ENCODE results near the gene ZNF681.
"Not testable (repeated sequence)": the region's sequence is repeated elsewhere in the genome, so short reads cannot be mapped to it uniquely, and the experiment has no call there.

The ZNF681 gene

GRCh38 chr19:23764781-23765180 lies 6.1 kb upstream of the ZNF681 start:
- Mint-ChIP-seq H3K27ac (peak overlapping the region in 1 of 3 experiments; percentile 76), H3K27me3 (ENCODE audit: low read depth) (no peaks in the 10 kb centered on the region), H3K9me3 (peaks cover 14% of the 10 kb centered on the region), H3K4me1 (peaks cover 14% of the 10 kb centered on the region), H3K36me3 (ENCODE audit: low read depth) (peaks cover 54% of the 10 kb centered on the region), H3K4me3 (peak overlapping the region; percentile 88 to 96 (median 95))
- TF ChIP-seq CTCF (IDR thresholded peaks at IDR 0.05; ENCODE audit: unreplicated experiment in 3 of 3): no peak

- Mint-ChIP-seq H3K4me3 (peak overlapping the region; percentile 88 to 96 (median 95)), H3K4me1 (peaks cover 20% of the 10 kb centered on the region), H3K36me3 (ENCODE audit: low read depth) (peaks cover 39% of the 10 kb centered on the region), H3K27me3 (ENCODE audit: low read depth) (no peaks in the 10 kb centered on the region), H3K9me3 (peaks cover 7% of the 10 kb centered on the region), H3K27ac (peak overlapping the region; percentile 70 to 96 (median 85))
- TF ChIP-seq CTCF (IDR thresholded peaks at IDR 0.05; ENCODE audit: unreplicated experiment in 3 of 3): no peak
Observed at GRCh38 chr19:23762884-23763711, 4.4 kb upstream of the ZNF681 start.

GRCh38 chr19:23762548-23762883 lies 3.8 kb upstream of the ZNF681 start:
- Mint-ChIP-seq H3K27me3 (ENCODE audit: low read depth) (no peaks in the 10 kb centered on the region), H3K4me1 (peaks cover 24% of the 10 kb centered on the region), H3K36me3 (ENCODE audit: low read depth) (peaks cover 38% of the 10 kb centered on the region), H3K9me3 (peaks cover 7% of the 10 kb centered on the region), H3K4me3 (peak overlapping the region; percentile 88 to 96 (median 95)), H3K27ac (peak overlapping the region; percentile 70 to 96 (median 85))
- no peak for TF ChIP-seq CTCF (IDR thresholded peaks at IDR 0.05; ENCODE audit: unreplicated experiment in 3 of 3)

- H3K9me3 Mint-ChIP-seq: peaks cover 11% of the 10 kb centered on the region
- peaks cover 33% of the 10 kb centered on the region for H3K36me3 Mint-ChIP-seq (ENCODE audit: low read depth)
- H3K4me3 Mint-ChIP-seq: peak overlapping the region; percentile 36 to 66 (median 49)
- H3K27me3 Mint-ChIP-seq (ENCODE audit: low read depth); H3K27ac Mint-ChIP-seq: not testable (repeated sequence)
- peaks cover 24% of the 10 kb centered on the region for H3K4me1 Mint-ChIP-seq
Observed at GRCh38 chr19:23760326-23760725, 1.6 kb upstream of the ZNF681 start.

- H3K27me3 Mint-ChIP-seq (ENCODE audit: low read depth): not testable (repeated sequence)
Observed at GRCh38 chr19:23743633-23744232, 15.0 kb downstream of the ZNF681 start.

GRCh38 chr19:23730729-23731465 lies 27.8 kb downstream of the ZNF681 start:
- not testable (repeated sequence) for H3K4me3 Mint-ChIP-seq; H3K27me3 Mint-ChIP-seq (ENCODE audit: low read depth); H3K4me1 Mint-ChIP-seq; H3K36me3 Mint-ChIP-seq (ENCODE audit: low read depth); H3K27ac Mint-ChIP-seq
- H3K9me3 Mint-ChIP-seq: peaks cover 31% of the 10 kb centered on the region

More at GRCh38 chr19:23743633-23744232, 15.0 kb downstream of the ZNF681 start:
- Mint-ChIP-seq H3K9me3 (peaks cover 52% of the 10 kb centered on the region), H3K36me3 (ENCODE audit: low read depth) (peaks cover 75% of the 10 kb centered on the region)
- not testable (repeated sequence) for H3K27ac Mint-ChIP-seq, H3K4me3 Mint-ChIP-seq, H3K4me1 Mint-ChIP-seq

GRCh38 chr19:23724161-23724560 lies 34.5 kb downstream of the ZNF681 start:
- Mint-ChIP-seq H3K9me3 (peaks cover 17% of the 10 kb centered on the region), H3K27me3 (ENCODE audit: low read depth) (peaks cover 11% of the 10 kb centered on the region)
- not testable (repeated sequence) for H3K4me1 Mint-ChIP-seq; H3K4me3 Mint-ChIP-seq; H3K36me3 Mint-ChIP-seq (ENCODE audit: low read depth); H3K27ac Mint-ChIP-seq
